HTR-8/SVneo (cell line): ENCODE data around the gene PRAMEF18.
"Not testable (repeated sequence)": the region's sequence is repeated elsewhere in the genome, so short reads cannot be mapped to it uniquely, and the experiment has no call there.

Experiments
- DNase-seq: peaks from one replicate; pipeline ENCODE4 v3.0.0; 2011; ENCODE audit warnings: low spot score, mixed read lengths; ENCODE audit not compliant: insufficient read length
- FAIRE-seq: peaks from 2 replicates; lab custom pipeline; 2011; peaks lifted over from hg19 to GRCh38; lab: Jason Lieb, UNC

The PRAMEF18 gene, protein sequence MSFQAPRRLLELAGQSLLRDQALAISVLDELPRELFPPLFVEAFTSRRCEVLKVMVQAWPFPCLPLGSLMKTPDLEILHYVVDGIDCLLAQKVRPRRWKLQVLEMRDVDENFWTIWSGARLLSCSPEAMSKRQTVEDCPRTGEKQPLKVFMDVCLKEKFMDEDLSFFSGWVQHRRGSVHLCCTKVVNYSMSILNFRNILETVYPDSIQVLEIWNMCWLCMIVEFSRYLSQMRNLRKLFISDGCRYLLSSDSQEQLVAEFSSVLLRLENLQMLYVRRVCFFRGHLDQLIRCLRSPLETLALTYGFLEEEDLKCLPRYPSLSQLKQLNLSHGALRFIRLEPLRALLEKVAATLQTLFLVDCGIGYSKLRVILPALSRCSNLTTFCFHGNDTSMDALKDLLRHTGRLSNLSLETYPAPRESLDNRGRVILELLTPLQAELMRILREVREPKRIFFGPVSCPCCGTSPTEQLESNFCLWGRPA

DNA sequence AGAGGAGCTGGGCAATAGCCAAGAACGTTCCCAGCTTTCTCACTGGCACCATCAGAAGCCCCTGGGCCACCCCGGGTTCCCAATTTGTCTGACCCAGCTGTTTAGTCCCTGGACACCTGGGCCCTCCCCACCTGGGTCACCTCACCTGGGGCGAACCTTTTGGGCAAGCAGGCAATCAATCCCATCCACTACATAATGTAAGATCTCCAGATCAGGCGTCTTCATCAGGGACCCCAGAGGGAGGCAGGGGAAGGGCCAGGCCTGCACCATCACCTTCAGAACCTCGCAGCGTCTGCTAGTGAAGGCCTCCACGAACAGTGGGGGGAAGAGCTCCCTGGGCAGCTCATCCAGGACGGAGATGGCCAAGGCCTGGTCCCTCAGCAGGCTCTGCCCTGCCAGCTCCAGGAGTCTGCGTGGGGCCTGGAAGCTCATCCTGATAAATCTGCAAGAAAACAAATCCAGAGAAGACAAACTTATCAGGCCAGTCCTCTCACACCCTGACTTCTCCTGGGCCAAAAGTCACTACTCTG is at the start of gene PRAMEF18:
TSS of gene PRAMEF18 (minus strand) at position 480 of the 530 bp plus-strand sequence. CDS start at position 432, 48 bp downstream.
- FAIRE-seq, DNase-seq: not testable (repeated sequence)

GRCh38 chr1:13265124-13265523 is 39.2 kb upstream of the PRAMEF18 start:
- not testable (repeated sequence) for FAIRE-seq, DNase-seq

DNA sequence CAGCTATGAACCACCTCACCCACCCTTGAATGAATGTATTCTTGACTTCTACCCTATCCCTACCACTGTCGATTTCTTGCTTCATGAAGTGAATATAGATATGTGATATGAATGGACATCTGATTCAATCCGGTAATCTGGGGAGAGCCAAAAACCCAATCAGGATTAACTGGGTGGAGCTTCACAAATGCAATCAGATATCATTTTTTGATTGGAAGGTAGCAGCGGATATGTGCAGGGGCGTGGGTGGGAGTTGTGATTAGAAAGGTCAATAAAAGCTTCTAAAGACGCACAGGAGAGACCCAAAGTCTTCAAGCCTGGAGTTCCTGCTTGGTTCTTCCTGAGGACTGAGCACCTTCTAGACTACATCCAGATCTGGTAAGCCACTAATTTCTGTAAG is 27.9 kb upstream of the PRAMEF18 start, which contains the start of gene PRAMEF5:
TSS of gene PRAMEF5 (plus strand) at position 301 of the 400 bp plus-strand sequence. CDS start 5,071 bp downstream, outside the sequence.
- DNase-seq, FAIRE-seq: not testable (repeated sequence)

DNA sequence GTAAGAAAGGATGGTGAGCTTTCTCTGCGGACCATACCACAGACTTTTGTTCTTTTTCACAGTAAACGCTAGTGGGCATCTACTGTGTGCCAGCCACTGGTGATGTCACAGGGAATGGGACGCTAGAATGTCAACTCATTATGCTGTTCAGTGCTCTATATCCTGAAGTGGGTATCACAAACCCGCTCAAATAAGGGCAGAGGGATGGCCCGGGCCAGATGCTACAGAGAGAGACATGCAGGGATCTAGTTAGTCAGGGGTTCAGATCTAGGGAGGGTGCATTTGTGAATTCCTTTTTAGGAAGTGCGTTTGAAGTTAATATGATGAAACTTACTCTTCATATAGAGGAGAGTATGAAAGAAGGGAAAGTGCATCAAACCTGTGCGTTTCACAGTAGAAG is 21.2 kb upstream of the PRAMEF18 start:
- DNase-seq, FAIRE-seq: not testable (repeated sequence)

DNA sequence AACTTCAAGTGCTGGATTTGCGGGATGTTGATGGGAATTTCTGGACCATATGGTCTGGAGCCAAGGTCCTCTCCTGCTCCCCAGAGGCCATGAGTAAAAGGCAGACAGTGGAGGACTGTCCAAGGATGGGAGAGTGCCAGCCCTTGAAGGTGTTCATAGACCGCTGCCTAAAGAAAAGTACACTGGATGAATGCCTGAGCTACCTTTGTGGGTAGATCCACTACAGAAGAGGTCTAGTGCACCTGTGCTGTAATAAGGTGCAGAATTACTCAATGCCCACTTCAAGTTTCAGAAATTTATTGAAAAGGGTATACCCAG is 20.6 kb upstream of the PRAMEF18 start:
- FAIRE-seq, DNase-seq: not testable (repeated sequence)

- not testable (repeated sequence) for DNase-seq, FAIRE-seq
Measured at GRCh38 chr1:13245841-13246553, 20.0 kb upstream of the PRAMEF18 start.

GRCh38 chr1:13243536-13244263 is 17.7 kb upstream of the PRAMEF18 start:
- FAIRE-seq, result not testable (repeated sequence)

GRCh38 chr1:13239633-13240032 is 13.7 kb upstream of the PRAMEF18 start:
- not testable (repeated sequence) for FAIRE-seq

More at GRCh38 chr1:13243536-13244263, 17.7 kb upstream of the PRAMEF18 start:
- not testable (repeated sequence) for DNase-seq

GRCh38 chr1:13237572-13237971 is 11.6 kb upstream of the PRAMEF18 start:
- not testable (repeated sequence) for FAIRE-seq

More at GRCh38 chr1:13239633-13240032, 13.7 kb upstream of the PRAMEF18 start:
- not testable (repeated sequence) for DNase-seq

DNA sequence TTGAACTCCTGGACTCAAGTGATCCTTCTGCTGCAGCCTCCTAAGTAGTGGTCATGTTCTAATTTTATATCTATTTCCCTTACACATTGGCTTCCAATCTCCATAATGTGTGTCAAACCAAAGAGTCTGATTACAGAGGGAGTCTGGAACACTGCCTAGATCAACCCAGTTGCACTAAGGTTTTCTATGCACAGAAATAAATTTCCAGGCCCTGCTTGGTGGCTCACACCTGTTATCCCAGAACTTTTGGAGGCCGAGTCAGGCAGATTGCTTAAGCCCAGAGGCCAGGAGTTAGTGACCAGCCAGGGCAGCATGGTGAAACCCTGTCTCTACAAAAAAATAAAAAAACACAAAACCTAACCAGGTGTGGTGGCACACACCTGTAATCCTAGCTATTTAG is 8.1 kb upstream of the PRAMEF18 start:
- not testable (repeated sequence) for FAIRE-seq, DNase-seq

More at GRCh38 chr1:13237572-13237971, 11.6 kb upstream of the PRAMEF18 start:
- not testable (repeated sequence) for DNase-seq

DNA sequence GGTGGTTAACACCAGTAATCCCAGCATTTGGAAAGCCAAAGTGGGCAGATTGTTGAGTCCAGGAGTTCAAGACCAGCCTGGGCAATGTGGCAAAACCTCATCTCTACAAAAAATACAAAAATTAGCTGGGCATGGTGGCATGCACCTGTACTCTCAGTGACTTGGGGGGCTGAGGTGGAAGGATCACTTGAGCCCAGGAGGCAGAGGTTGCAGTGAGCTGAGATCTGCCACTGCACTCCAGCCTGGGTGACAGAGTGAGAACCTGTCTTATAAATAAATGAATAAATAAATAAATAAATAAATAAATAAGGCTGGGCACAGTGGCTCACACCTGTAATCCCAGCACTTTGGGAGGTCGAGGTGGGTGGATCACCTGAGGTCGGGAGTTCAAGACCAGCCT is 6.1 kb upstream of the PRAMEF18 start:
- FAIRE-seq, DNase-seq: not testable (repeated sequence)

GRCh38 chr1:13231061-13231750 is 5.3 kb upstream of the PRAMEF18 start:
- FAIRE-seq, DNase-seq: not testable (repeated sequence)

GRCh38 chr1:13230601-13231000 is 4.6 kb upstream of the PRAMEF18 start:
- not testable (repeated sequence) for DNase-seq, FAIRE-seq

GRCh38 chr1:13230096-13230495 is 4.1 kb upstream of the PRAMEF18 start:
- not testable (repeated sequence) for FAIRE-seq, DNase-seq

GRCh38 chr1:13228343-13228781 is 2.4 kb upstream of the PRAMEF18 start:
- FAIRE-seq, result no peak
- DNase-seq, result no peak

DNA sequence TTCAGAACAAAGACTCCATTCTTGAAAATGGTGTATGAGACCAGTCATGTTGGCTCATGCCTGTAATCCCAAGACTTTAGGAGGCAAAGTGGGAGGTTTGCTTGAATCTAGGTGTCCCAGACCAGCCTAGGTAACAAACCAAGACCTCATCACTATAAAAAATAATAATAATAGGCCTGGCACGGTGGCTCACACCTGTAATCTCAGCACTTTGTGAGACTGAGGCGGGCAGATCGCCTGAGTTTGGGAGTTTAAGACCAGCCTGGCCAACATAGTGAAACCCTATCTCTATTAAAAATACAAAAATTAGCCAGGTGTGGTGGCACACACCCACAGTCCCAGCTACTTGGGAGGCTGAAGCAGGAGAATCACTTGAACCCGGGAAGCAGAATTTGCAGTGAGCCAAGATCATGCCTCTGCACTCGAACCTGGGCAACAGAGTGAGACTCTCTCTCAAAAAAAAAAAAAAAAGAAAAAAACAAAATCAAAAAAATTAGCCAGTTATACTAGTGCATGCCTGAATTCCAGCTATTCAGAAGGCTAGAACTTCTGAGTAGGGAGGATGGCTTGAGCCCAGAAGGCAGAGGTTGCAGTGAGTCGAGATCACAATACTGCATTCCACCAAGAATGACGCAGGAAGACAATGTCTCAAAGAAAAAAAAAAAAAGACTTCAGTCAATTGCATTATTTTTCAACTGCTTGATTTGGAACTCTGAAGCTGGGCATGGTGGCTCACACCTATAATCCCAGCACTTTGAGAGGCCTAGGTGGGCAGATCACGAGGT is 1.5 kb upstream of the PRAMEF18 start:
- FAIRE-seq, DNase-seq: not testable (repeated sequence)

- DNase-seq, result no peak
- FAIRE-seq, result no peak
Measured at GRCh38 chr1:13224480-13225060, 1.4 kb downstream of the PRAMEF18 start.

DNA sequence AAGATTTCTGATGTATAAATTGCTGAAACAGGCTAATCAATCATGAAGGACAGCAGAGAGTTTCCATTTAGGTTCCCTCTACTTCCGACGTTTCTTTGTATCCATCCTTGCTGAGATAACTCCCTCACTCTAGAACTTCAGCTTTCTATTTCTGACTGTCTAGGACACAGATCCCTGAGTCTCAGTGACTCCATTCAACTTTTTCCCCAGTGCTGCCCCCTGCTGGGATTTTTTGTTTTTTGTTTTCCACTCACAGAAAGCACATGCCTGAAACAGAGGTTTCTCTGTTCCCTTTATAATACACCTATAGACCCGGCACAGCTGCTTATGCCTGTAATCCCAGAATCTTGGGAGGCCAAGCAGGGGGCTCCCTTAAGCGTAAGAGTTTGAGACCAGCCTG is 3.2 kb downstream of the PRAMEF18 start:
- not testable (repeated sequence) for FAIRE-seq

More for the DNA sequence above, 3.2 kb downstream of the PRAMEF18 start:
- not testable (repeated sequence) for DNase-seq
